GM08714 (cell line): ENCODE data around the gene LZTR1.

Experiments
- H3K4me3 ChIP-seq: fragments of 200-500 bp; sonication (Bioruptor generic); 2 replicates; pipeline ENCODE4 v1.5.1; 2014; ENCODE audit warnings: mild to moderate bottlenecking, low read length, inconsistent platforms
- ZNF274 ChIP-seq: IDR thresholded peaks from 2 replicates; pipeline ENCODE4 v1.6.1; 2012; ENCODE audit warnings: mild to moderate bottlenecking, low read depth, low read length

LZTR1 gene

DNA sequence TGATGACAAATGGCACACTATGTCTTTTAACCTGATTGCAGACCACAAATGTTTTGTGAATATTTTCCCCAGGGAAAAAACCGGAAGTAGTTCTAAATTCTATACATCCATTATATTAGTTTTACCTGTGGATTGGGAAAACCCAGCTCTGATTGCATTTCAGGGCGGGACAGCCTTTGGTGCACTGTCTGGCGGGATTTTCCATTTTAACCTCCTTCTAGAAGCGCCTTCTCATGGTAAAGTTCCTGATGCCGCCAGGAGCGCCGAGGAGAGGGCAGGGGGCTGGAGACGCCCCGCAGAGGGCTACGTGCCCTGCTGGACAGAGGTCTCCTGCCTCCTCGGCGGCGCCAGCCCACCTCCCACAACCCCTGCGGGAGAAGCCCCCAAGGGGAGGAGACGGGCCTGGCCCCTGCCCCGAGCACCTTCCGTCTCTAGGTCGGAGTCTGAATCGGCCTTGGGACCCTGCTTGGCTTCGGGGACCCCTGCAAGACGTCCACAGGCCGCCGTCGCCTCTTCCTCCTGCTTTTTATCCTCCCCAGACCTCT is 31.6 kb downstream of the LZTR1 start:
- no peak for TF ChIP-seq ZNF274
- H3K4me3 ChIP-seq: peak overlapping the region; percentile 16; the same call in 1 of the 2 replicates

DNA sequence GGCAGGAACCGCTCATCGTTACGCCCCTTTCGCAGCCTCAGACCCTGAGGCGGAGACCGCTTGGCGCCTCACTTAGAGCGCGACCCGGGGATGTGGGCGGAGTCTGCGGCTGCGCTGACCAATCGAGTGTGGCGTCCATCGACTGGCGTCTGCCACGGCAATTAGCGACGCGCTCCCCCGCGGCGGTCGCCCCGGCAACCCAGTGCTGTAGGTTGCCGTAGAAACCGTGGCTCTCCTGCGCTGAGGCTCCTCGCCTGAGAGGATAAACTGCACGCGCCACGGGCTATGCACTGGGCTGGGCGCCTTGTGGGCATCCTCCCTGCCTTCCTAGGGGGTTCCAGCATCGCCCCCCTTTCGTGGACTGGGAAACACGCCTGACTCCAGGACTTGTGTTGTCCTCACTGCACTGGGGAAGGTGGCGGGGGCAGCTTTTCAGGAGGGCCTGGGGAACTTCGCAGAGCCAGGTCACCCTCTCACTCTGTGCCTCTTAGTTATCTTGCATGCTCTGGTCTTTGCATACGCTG is 32.2 kb downstream of the LZTR1 start:
- TF ChIP-seq ZNF274: no peak
- H3K4me3 ChIP-seq: peak overlapping the region; percentile 16; the same call in 1 of the 2 replicates

DNA sequence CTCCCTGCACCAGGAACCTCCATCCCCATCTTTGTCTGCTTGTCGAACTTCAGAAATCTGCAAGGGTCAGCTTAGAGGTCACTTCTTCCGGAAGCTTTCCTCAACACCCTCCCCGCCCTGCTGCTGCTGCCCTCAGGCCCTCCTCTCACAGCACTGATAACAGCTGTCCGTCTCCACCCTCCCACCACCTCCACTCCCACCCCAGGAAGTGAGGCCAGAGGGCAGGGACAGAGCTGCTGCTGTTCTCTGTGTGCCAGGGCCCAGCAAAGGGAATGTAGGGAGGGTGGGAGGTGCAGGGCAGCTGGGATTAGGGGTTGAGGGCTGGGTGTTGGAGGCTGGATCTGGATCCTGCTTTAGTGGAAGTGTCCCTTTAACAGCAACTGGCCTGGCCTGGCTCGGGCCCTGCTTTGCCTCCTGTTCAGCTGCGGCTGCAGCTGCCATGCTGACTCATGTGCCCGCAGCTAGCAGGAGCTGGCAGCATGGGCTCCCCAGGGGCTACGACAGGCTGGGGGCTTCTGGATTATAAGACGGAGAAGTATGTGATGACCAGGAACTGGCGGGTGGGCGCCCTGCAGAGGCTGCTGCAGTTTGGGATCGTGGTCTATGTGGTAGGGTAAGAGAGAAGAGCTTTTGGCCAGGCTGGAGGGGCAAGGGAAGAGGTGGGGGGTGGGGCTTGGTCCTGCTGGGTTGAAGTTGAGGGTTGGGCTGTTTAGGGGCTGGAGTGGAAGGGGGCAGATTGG is 32.8 kb downstream of the LZTR1 start, which contains the start of gene P2RX6:
TSS of gene P2RX6 (plus strand) at position 440 of the 740 bp plus-strand sequence. CDS start at position 450, 10 bp downstream.
- TF ChIP-seq ZNF274: no peak
- peak within 1 kb of the TSS; percentile 16; the same call in 1 of the 2 replicates for H3K4me3 ChIP-seq

DNA sequence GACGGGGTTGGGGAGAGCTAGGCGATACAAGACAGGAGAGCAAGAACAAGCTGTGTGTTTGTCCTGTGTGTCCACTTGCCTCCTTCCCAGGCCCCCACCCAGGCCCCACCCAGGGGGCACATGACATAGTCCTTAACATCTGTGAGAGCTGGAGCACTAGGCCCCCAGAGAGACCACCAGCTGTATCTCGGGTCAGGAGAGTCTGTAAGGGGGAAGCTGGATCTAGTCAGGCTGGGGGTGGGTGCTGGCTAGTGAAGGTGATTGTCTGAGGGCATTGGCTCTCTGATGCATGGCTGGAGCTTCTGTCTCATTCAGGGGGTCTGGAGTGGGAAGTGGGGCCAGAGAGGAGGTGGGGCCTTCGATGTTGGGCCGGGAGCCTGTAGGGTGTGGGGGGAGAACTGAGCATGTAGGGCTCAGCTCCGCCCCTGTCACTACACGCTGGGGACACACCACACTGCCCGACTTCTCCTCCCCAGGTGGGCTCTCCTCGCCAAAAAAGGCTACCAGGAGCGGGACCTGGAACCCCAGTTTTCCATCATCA is 33.4 kb downstream of the LZTR1 start:
- H3K4me3 ChIP-seq: no peak overlapping the region

DNA sequence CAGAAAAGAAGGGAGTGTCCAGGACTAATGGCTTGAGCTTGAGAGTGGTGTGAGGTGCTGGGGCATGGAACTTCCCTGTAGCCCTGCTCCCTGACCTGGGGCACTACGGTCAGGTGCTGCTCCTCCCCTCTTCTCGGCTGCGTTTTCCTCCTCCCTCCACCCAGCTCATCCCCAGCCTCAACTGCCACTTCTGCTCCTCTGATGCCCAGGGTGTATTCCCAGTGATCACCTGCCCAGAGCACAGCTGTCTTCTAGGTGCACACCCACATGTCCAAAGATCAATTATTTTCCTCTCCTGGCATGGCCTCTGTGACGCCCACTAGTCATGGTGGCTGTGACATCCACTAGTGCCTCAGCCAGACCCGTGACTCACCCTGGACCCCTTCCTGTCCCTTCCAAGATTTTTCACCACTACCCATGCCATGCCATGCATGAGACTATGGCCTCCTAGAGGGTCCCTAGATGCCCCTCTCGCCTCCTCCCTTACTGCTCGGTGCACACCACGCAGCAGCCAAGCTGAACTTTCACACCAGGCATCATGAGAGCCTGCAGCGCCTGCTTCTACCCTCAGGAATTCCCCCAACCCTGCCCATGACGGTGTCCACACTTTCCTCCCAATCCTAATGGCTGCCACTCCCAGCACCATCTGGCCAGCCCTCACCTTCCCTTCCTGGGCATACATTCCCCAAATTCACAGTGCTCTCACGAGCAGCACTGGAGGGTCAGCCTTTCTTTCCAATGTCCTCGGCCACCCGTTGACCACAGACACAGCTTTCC is 34.7 kb downstream of the LZTR1 start:
- TF ChIP-seq ZNF274: no peak
- no peak overlapping the region for H3K4me3 ChIP-seq

More for the DNA sequence above, 33.4 kb downstream of the LZTR1 start:
- TF ChIP-seq ZNF274: no peak

DNA sequence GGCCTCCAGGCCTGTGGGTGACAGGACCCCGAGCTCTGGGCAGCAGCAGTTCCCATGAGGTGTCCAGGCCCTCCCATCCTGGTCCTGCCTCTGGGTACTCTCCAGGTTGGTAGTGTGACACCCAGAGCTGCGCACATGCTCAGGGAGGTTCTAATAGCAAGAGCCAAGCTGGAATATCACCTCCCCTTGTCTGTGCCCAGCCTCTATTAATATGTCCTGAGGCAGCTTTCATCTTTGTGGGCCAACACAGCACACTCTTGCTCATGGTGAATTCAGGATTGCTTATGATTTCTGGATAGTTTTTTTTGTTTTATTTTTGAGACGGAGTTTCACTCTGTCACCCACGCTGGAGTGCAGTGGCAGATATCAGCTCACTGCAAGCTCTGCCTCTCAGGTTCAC is 36.2 kb downstream of the LZTR1 start:
- no peak overlapping the region for H3K4me3 ChIP-seq
- TF ChIP-seq ZNF274: no peak

DNA sequence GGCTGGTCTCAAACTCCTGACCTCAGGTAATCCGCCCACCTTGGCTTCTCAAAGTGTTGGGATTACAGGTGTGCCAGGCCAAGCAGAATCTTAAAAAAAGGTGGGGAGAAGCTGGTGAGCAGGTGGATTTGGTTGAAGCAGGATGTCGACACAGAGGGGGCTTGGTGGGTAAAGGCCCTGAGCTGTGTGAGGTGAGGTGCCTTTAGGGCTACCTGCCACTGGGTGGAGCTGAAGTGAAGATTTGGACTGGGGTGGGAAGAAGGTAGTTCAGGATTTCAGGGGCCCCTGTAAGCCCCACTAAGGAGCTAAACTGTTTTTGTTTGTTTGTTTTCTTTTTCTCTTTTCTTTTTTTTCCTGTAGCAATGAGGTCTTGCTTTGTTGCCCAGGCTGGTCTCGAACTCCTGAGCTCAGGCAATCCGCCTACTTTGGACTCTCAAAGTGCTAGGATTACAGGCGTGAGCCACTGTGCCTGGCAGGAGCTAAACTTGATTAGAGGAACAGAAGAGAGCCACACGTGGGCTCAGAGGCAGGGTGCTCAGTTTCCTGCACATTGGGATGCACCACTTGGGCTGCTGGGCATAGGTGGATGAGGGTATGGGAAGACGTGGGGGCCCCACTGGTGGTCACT is 38.8 kb downstream of the LZTR1 start:
- TF ChIP-seq ZNF274: no peak
- no peak overlapping the region for H3K4me3 ChIP-seq

DNA sequence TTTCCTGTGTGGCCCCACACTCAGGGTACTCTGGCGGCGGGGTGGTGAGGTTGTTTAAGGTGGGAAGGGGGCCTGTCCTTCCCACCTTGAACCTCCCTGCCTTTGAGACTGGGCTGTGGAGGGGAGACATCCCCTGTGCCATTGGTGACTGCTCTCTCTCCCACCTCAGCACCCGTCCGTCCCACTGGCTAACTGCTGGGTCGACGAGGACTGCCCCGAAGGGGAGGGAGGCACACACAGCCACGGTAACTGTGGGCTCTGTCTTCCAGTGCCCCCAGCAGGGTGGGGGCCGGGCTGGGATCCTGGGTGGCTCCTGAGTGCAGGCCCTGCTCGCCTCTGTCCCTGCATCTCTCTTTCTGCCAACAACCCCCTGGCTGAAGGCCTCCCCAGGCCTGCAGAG is 40.4 kb downstream of the LZTR1 start:
- no peak for TF ChIP-seq ZNF274

DNA sequence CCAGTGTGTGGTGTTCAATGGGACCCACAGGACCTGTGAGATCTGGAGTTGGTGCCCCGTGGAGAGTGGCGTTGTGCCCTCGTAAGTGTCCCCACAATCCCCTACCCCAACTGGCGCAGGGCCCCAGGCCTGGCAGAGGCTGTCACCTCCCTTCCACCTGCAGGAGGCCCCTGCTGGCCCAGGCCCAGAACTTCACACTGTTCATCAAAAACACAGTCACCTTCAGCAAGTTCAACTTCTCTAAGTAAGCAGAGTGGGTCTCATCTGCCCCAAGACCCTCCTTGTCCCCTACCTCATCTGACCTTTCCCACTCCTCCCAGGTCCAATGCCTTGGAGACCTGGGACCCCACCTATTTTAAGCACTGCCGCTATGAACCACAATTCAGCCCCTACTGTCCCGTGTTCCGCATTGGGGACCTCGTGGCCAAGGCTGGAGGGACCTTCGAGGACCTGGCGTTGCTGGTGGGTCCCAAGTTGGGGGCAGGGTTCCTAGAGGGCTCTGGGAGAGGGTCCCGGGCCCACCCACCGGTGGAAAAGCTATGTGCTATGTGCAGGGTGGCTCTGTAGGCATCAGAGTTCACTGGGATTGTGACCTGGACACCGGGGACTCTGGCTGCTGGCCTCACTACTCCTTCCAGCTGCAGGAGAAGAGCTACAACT is 41.0 kb downstream of the LZTR1 start:
- H3K4me3 ChIP-seq: no peak overlapping the region
- TF ChIP-seq ZNF274: no peak

More for the DNA sequence above, 40.4 kb downstream of the LZTR1 start:
- no peak overlapping the region for H3K4me3 ChIP-seq

DNA sequence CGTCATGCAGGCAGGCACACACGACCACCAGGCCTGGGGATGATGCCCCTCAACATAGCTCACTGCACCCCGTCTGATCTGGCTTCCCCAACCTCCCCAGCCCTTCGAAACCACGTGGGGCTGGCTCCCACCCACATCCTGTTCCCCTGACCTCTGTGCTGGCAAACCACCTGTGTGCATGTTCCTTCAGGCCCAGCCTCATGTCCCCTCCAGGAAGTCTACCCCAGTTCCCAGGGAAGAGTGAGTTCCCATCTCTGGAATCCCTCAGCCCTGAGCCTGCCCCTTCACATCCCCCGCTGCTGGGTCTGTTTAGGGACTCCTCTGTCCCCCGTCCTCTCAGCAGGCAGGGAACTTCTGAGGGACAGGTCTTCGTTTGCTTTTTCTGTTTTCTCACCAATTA is 43.2 kb downstream of the LZTR1 start:
- TF ChIP-seq ZNF274: no peak
- H3K4me3 ChIP-seq: no peak overlapping the region

DNA sequence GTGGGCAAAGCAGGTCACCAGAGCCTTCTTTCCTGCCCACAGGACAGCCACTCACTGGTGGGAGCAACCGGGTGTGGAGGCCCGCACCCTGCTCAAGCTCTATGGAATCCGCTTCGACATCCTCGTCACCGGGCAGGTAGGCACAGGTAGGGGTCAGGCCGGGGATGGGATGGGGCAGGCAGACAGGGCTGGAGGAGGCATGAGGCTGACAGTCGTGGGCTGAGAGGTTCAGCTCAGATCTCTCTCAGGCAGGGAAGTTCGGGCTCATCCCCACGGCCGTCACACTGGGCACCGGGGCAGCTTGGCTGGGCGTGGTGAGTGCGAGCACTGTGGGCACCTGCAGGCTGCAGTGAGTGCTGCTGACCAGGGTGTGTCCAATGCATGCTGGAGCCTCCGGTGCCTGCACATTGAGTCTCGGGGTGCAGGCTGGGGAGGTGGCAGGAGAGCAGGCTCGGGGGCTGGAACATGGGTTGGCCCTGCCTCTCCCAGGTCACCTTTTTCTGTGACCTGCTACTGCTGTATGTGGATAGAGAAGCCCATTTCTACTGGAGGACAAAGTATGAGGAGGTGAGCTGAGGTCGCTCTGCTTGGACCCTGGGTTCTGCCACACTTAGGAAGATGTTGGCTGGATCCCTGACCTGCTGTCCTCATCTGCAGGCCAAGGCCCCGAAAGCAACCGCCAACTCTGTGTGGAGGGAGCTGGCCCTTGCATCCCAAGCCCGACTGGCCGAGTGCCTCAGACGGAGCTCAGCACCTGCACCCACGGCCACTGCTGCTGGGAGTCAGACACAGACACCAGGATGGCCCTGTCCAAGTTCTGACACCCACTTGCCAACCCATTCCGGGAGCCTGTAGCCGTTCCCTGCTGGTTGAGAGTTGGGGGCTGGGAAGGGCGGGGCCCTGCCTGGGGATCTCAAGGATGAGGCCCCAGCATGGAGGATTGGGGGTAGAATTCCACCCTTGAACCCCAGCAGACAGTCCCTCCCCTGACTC is 44.0 kb downstream of the LZTR1 start:
- no peak overlapping the region for H3K4me3 ChIP-seq
- no peak for TF ChIP-seq ZNF274
